Transverse colon (tissue), 4 donors: ENCODE data around the gene CKB. TPM values are rescaled to one million over a fixed set of nuclear protein-coding genes. Genes with fewer than 3 reads are reported as not detected.

Experiments
- DNase-seq: peaks from one replicate; pipeline ENCODE4 v3.0.0-alpha.2; 2019
- H3K27ac ChIP-seq, 4 donors: fragments of 200-600 bp; sonication (generic); 2 replicates each; pipeline ENCODE4 v1.5.1; 2016 to 2018; ENCODE audit warnings: inconsistent platforms in 4 of 4
- H3K27me3 ChIP-seq: fragments of 200-600 bp; sonication (generic); 2 replicates; pipeline ENCODE4 v1.5.1; 2017; ENCODE audit warnings: inconsistent platforms
- H3K36me3 ChIP-seq, 4 donors: fragments of 200-600 bp; sonication (generic); 2 replicates each; pipeline ENCODE4 v1.5.1; 2017 to 2019; ENCODE audit warnings: inconsistent platforms in 4 of 4
- H3K4me1 ChIP-seq, 4 donors: fragments of 200-600 bp; sonication (generic); 2 replicates each; pipeline ENCODE4 v1.5.1; 2017 to 2020; ENCODE audit warnings: inconsistent platforms in 4 of 4
- H3K4me3 ChIP-seq, 4 donors: fragments of 200-600 bp; sonication (generic); 1 replicate in 1 of 4; 2 replicates in 3 of 4; pipeline versions ENCODE4 v1.5.1 to v1.6.1; 2017 to 2019; ENCODE audit warnings: inconsistent platforms in 4 of 4
- H3K9me3 ChIP-seq, 2 donors: fragments of 200-600 bp; sonication (generic); 2 replicates each; pipeline ENCODE4 v1.5.1; 2017 to 2019; ENCODE audit warnings: inconsistent platforms in 2 of 2
- EP300 ChIP-seq: sonication (generic); formaldehyde crosslinking; IDR thresholded peaks from one replicate; pipeline ENCODE4 v1.6.1; 2017; ENCODE audit warnings: antibody characterized with exemption, low read depth
- POLR2A ChIP-seq: fragments of 450-650 bp; IDR thresholded peaks from one replicate; pipeline ENCODE4 v1.6.1; 2016; ENCODE audit warnings: antibody characterized with exemption, mild to moderate bottlenecking, moderate library complexity
- POLR2AphosphoS5 ChIP-seq, 3 donors: sonication (generic); formaldehyde crosslinking; IDR thresholded peaks; one replicate each; pipeline ENCODE4 v1.6.1; 2016; ENCODE audit warnings: antibody characterized with exemption in 3 of 3
- WGBS, 2 donors: methylation state at CpG; one replicate each; pipeline ENCODE4 v1.1.5; 2018; ENCODE audit warnings: low coverage in 1 of 2; 5-methylcytosine and 5-hydroxymethylcytosine counted together
- in situ Hi-C, 4 donors: fragments of 200-750 bp; cut with MboI; loops; one replicate each; pipeline versions ENCODE4 v1.15.0 to v1.15.1; 2017; ENCODE audit warnings: low sequenced_read_pairs in 3 of 4, low pct_ligation_motif_present in 1 of 4, low pct_unique_long_range_greater_than_20kb in 1 of 4
- intact Hi-C: fragments of 100-400 bp; cut with DNase I; formaldehyde crosslinking; loops from one replicate; pipeline ENCODE4 v1.15.1; 2023; ENCODE audit warnings: low total_unique reads
- total RNA-seq, 4 donors: library from RNA; depleted of rRNA; stranded (reverse); fragments of >200 nt; gene quantifications; one replicate each; pipeline ENCODE4 v1.1.0, GENCODE V29; 2016
- TF ChIP-seq, protein P1 (sequence below), 5 experiments: fragments of 200-600 bp in 3 of 5; fragments of 450-650 bp in 2 of 5; sonication (generic) in 3 of 5; IDR thresholded peaks; 1 replicate in 2 of 5; 2 replicates in 3 of 5; pipeline ENCODE4 v1.5.1; 2016 to 2017; ENCODE audit warnings: antibody characterized with exemption in 5 of 5, inconsistent platforms in 3 of 5, mild to moderate bottlenecking in 2 of 5, moderate library complexity in 1 of 5

Gene CKB
- total RNA-seq, 4 donors from 2014 or later = 504 to 5,877 (median 3,263) TPM

DNA sequence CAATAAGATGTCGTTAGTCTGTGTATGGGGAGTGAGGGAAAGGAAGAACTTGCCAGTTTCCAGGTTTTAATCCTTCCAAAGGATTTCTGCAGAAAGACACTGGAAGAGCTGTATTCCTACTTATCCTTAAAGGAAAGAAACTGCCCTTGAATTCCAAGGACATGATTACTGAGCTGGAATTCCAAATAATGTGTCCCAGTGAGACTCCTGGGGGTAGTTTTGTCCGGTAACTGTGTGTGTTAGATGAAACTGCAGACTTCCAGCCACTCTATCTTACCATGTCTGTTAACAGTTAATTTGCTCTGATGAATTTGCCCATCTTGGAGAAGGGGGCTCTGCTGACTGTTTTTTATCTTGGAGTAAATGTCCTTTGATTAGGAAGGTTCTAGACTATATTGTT, 33.0 kb downstream of the CKB start:
- no peaks in the 10 kb centered on the region for H3K9me3 ChIP-seq

DNA sequence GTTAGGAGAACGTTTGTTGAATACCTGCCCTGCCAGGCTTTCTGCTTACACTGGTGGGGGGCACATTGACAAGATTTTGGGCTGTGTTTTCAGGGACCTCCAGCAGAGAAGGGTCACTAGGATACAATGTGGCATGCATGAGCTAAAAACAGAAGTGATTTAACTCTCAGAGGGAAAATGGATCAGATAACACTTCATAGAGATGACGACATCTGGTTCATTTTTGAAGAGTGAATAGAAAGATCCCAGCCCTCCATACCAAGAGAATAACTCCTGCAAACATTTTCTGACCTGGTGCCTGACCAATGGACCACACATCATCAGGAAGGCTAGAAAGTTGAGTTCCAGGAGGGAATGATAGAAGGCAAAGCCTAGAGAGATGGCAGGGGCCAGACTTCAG, 33.7 kb downstream of the CKB start:
- Histone ChIP-seq H3K9me3 (no peaks in the 10 kb centered on the region), H3K27me3 (no peaks in the 10 kb centered on the region), H3K36me3 (peaks cover 0 to 29% (median 10%) of the 10 kb centered on the region in 4 donors), H3K27ac (no peak overlapping the region), H3K4me1 (no peaks in the 10 kb centered on the region), H3K4me3 (no peak overlapping the region)
- WGBS, 2 donors = 86 to 91% methylated on average over 2 of the region's 2 CpGs
- no peak for TF ChIP-seq POLR2A
- TF ChIP-seq EP300 = no peak
- no peak for TF ChIP-seq POLR2AphosphoS5 (IDR thresholded peaks at IDR 0.05)
- TF ChIP-seq, protein P1, sequence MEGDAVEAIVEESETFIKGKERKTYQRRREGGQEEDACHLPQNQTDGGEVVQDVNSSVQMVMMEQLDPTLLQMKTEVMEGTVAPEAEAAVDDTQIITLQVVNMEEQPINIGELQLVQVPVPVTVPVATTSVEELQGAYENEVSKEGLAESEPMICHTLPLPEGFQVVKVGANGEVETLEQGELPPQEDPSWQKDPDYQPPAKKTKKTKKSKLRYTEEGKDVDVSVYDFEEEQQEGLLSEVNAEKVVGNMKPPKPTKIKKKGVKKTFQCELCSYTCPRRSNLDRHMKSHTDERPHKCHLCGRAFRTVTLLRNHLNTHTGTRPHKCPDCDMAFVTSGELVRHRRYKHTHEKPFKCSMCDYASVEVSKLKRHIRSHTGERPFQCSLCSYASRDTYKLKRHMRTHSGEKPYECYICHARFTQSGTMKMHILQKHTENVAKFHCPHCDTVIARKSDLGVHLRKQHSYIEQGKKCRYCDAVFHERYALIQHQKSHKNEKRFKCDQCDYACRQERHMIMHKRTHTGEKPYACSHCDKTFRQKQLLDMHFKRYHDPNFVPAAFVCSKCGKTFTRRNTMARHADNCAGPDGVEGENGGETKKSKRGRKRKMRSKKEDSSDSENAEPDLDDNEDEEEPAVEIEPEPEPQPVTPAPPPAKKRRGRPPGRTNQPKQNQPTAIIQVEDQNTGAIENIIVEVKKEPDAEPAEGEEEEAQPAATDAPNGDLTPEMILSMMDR (IDR thresholded peaks at IDR 0.05) = no peak
- intact Hi-C loops (no loop called here), in situ Hi-C loops (no loop called here)
- no peak for DNase-seq

More for the DNA sequence above, 33.0 kb downstream of the CKB start:
- no peak for DNase-seq
- no peak for TF ChIP-seq POLR2A
- TF ChIP-seq, protein P1 (IDR thresholded peaks at IDR 0.05) = no peak
- TF ChIP-seq EP300 = no peak
- TF ChIP-seq POLR2AphosphoS5 (IDR thresholded peaks at IDR 0.05) = no peak
- H3K27ac ChIP-seq = no peak overlapping the region
- WGBS, 2 donors = 91 to 100% methylated on average over 1 to 2 of the region's 2 CpGs
- intact Hi-C loops (no loop called here), in situ Hi-C loops (no loop called here)
- no peak overlapping the region for H3K4me3 ChIP-seq
- no peaks in the 10 kb centered on the region for H3K27me3 ChIP-seq
- H3K36me3 ChIP-seq = peaks cover 0 to 29% (median 8%) of the 10 kb centered on the region in 4 donors
- H3K4me1 ChIP-seq = no peaks in the 10 kb centered on the region

DNA sequence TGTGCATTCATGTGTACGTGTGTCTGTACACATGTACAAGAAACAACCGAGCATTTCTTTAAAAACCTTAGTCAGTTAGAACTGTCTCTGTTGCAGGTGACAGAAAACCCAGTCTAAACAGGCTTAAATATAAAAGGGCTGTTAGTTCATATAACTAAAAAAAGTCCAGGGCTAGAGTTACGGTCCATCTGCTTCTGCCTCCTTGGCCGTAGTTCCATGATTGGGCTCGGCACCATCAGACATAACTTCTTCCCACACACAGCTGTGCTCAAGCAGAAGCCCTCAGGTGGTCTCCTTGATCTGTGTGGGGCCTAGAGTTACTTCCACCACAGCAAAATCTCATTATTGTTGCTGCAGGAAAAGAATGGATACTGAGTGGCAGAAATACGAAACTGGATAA, 34.6 kb downstream of the CKB start:
- DNase-seq = no peak
- Histone ChIP-seq H3K27ac (no peak overlapping the region), H3K27me3 (no peaks in the 10 kb centered on the region), H3K9me3 (no peaks in the 10 kb centered on the region), H3K36me3 (peaks cover 0 to 29% (median 11%) of the 10 kb centered on the region in 4 donors), H3K4me3 (no peak overlapping the region), H3K4me1 (no peaks in the 10 kb centered on the region)
- no peak for TF ChIP-seq POLR2AphosphoS5 (IDR thresholded peaks at IDR 0.05)
- TF ChIP-seq, protein P1 (IDR thresholded peaks at IDR 0.05) = no peak
- no peak for TF ChIP-seq EP300
- no peak for TF ChIP-seq POLR2A
- intact Hi-C loops (no loop called here), in situ Hi-C loops (no loop called here)
- WGBS, 2 donors = 86 to 90% methylated on average over 2 to 6 of the region's 6 CpGs

DNA sequence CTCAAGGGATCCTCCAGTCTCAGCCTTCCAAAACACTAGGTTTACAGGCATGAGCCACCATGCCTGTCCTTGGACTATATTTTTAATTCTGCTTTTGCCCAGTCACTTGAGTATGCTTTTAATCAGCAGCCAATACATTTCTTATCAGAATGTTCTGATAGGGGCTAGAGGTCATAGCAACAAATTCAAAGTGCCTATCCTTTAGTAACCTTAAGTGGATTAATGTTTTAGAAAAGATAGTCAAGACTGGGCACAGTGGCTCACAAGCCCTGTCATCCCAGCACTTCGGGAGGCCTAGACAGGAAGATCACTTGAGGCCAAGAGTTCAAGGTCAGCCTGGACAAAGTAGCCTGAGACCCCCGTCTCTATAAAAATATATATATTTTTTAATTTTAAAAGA, 37.1 kb downstream of the CKB start:
- H3K4me3 ChIP-seq = no peak overlapping the region
- TF ChIP-seq, protein P1 (IDR thresholded peaks at IDR 0.05) = no peak
- TF ChIP-seq POLR2A (no peak), POLR2AphosphoS5 (IDR thresholded peaks at IDR 0.05) (no peak), EP300 (no peak)
- 93 to 98% methylated on average over 2 of the region's 2 CpGs for WGBS, 2 donors
- no peaks in the 10 kb centered on the region for H3K9me3 ChIP-seq
- in situ Hi-C loops (no loop called here), intact Hi-C loops (no loop called here)
- peaks cover 0 to 42% (median 10%) of the 10 kb centered on the region in 4 donors for H3K36me3 ChIP-seq
- H3K4me1 ChIP-seq = no peaks in the 10 kb centered on the region
- H3K27ac ChIP-seq = no peak overlapping the region
- DNase-seq = no peak
- no peaks in the 10 kb centered on the region for H3K27me3 ChIP-seq
